HepG2 (cell line): ENCODE data around the gene TBXA2R. TPM values are rescaled to one million over a fixed set of nuclear protein-coding genes. Genes with fewer than 3 reads are reported as not detected.

Experiments used
- ATAC-seq: fragments of 200-7000 bp; cut with Tn5 transposase; 3 replicates; pipeline ENCODE4 v1.9.1; 2020; ENCODE audit warnings: mild to moderate bottlenecking, moderate library complexity
- BruUV-seq: library from RNA; stranded (reverse); fragments of 400-500 nt; replicated peaks from 2 replicates; lab custom pipeline; 2021; lab: Mats Ljungman, UMichigan
- CTCF ChIA-PET: fragments of 300-600 bp; formaldehyde crosslinking; extraction: SDS; loops from one replicate; lab custom pipeline; 2021; ENCODE audit warnings: low total read pairs, inconsistent platforms, low intra/inter-chr PET ratio; lab: Yijun Ruan, JAX
- POLR2A ChIA-PET: fragments of 350-600 bp; sonication (Branson Sonifier 250); formaldehyde crosslinking; loops from one replicate; lab custom pipeline; 2020; ENCODE audit warnings: antibody characterized with exemption, inconsistent platforms; lab: Yijun Ruan, JAX
- DNase-seq: peaks from one replicate; pipeline ENCODE4 v3.0.0-alpha.2; 2015; ENCODE audit warnings: low spot score
- FAIRE-seq: peaks from 3 replicates; lab custom pipeline; 2011; peaks lifted over from hg19 to GRCh38; lab: Jason Lieb, UNC
- H2AFZ ChIP-seq: one replicate; pipeline ENCODE4 v1.6.1; 2011; ENCODE audit warnings: low read length, inconsistent platforms
- H3K27ac ChIP-seq: fragments of 300-600 bp; 3 replicates; pipeline ENCODE4 v1.8.0; 2011; ENCODE audit warnings: mixed run types, mild to moderate bottlenecking, mixed read lengths, low read length, inconsistent platforms; ENCODE audit not compliant: insufficient read depth; ENCODE audit errors: extremely low read length
- H3K27me3 ChIP-seq, 2 experiments: fragments of 200-600 bp in 1 of 2; 2 replicates in 1 of 2; 3 replicates in 1 of 2; pipeline versions ENCODE4 v1.6.0 to v1.8.0; 2011; ENCODE audit warnings: low read length in 2 of 2, mild to moderate bottlenecking in 2 of 2, moderate library complexity in 2 of 2, inconsistent platforms in 1 of 2; ENCODE audit not compliant: insufficient read depth in 2 of 2, control insufficient read depth in 1 of 2
- H3K36me3 ChIP-seq, 2 experiments: fragments of 200-600 bp in 1 of 2; replicated peaks in 1 of 2; 2 replicates in 1 of 2; 3 replicates in 1 of 2; pipeline versions ENCODE4 v1.5.1 to v1.8.0; 2011; ENCODE audit warnings: low read length in 2 of 2, inconsistent platforms in 1 of 2; ENCODE audit not compliant: insufficient read depth in 2 of 2, control insufficient read depth in 1 of 2
- H3K4me1 ChIP-seq: 2 replicates; pipeline ENCODE4 v1.5.1; 2012; ENCODE audit warnings: low read length, inconsistent platforms; ENCODE audit not compliant: insufficient read depth
- H3K4me2 ChIP-seq: 2 replicates; pipeline ENCODE4 v1.6.0; 2011; ENCODE audit warnings: low read depth, low read length, inconsistent platforms
- H3K4me3 ChIP-seq, 3 experiments: fragments of 200-600 bp in 1 of 3; sonication (generic), shearing (Covaris generic) in 1 of 3; replicated peaks in 1 of 3; 2 replicates each; pipeline ENCODE4 v1.5.1; 2011 to 2016; ENCODE audit warnings: low read length in 3 of 3, inconsistent platforms in 2 of 3, low read depth in 2 of 3, mild to moderate bottlenecking in 2 of 3, control low read depth in 1 of 3, mixed read lengths in 1 of 3; ENCODE audit not compliant: insufficient read depth in 1 of 3
- H3K79me2 ChIP-seq: one replicate; pipeline ENCODE4 v1.6.1; 2011; ENCODE audit warnings: low read length, inconsistent platforms; ENCODE audit not compliant: insufficient read depth
- H3K9ac ChIP-seq: 2 replicates; pipeline ENCODE4 v1.6.0; 2011; ENCODE audit warnings: mild to moderate bottlenecking, low read depth, low read length, inconsistent platforms; ENCODE audit not compliant: insufficient read depth
- H3K9me3 ChIP-seq: 2 replicates; pipeline ENCODE4 v1.5.1; 2012; ENCODE audit warnings: mild to moderate bottlenecking, low read length
- H4K20me1 ChIP-seq: 2 replicates; pipeline ENCODE4 v1.6.0; 2011; ENCODE audit warnings: inconsistent platforms, mild to moderate bottlenecking, low read length, moderate library complexity; ENCODE audit not compliant: insufficient read depth
- BHLHE40 ChIP-seq: IDR thresholded peaks from 2 replicates; pipeline ENCODE4 v1.6.1; 2011; ENCODE audit warnings: low read length, improper control_type of control experiment
- KDM1A ChIP-seq: IDR thresholded peaks from 2 replicates; pipeline ENCODE4 v1.6.1; 2016; ENCODE audit warnings: missing compliant biosample characterization
- ZFP36 ChIP-seq: fragments of 150-350 bp; IDR thresholded peaks from 2 replicates; pipeline ENCODE4 v1.6.1; 2018; ENCODE audit warnings: borderline replicate concordance, low read length, low read depth; ENCODE audit not compliant: partially characterized antibody
- ZMYM3 ChIP-seq: sonication (generic); formaldehyde crosslinking; IDR thresholded peaks from 2 replicates; pipeline ENCODE4 v1.5.1; 2020; ENCODE audit warnings: mild to moderate bottlenecking, missing genetic modification reagents
- ZNF33A ChIP-seq: sonication (generic); formaldehyde crosslinking; IDR thresholded peaks from 2 replicates; pipeline ENCODE4 v1.5.1; 2020; ENCODE audit warnings: missing genetic modification reagents, mild to moderate bottlenecking, moderate library complexity, borderline replicate concordance
- WGBS: methylation state at CpG from one replicate; pipeline ENCODE4 v1.1.6; 2017; ENCODE audit warnings: low lambda C conversion rate; 5-methylcytosine and 5-hydroxymethylcytosine counted together
- in situ Hi-C: cut with HindIII; loops from 2 replicates; pipeline ENCODE4 v1.10.0; 2017; ENCODE audit warnings: low pct_unique_long_range_greater_than_20kb; ENCODE audit not compliant: extremely low pct_ligation_motif_present
- intact Hi-C: fragments of 100-400 bp; cut with micrococcal nuclease; formaldehyde crosslinking; loops from one replicate; pipeline ENCODE4 v1.10.0; 2022; ENCODE audit not compliant: unreplicated experiment
- polyA plus RNA-seq, 8 experiments: library from polyadenylated mRNA; depleted of rRNA in 3 of 8; stranded (reverse) in 7 of 8; unstranded in 1 of 8; fragments of >200 nt; fragmentation: Illumina TruSeq in 4 of 8; extraction: Trizol in 4 of 8; gene quantifications; 2 replicates each; pipeline versions ENCODE4 v1.2.1 to v1.2.3, GENCODE V29; 2011 to 2016; ENCODE audit warnings: low read depth in 4 of 8, missing spikeins in 1 of 8, mixed read lengths in 1 of 8; ENCODE audit not compliant: insufficient read depth in 1 of 8
- total RNA-seq, 5 experiments: library from RNA; depleted of rRNA; stranded (reverse); fragments of >200 nt; fragmentation: Illumina TruSeq; extraction: Trizol; gene quantifications; 2 replicates each; pipeline ENCODE4 v1.2.3, GENCODE V29; 2016; ENCODE audit warnings: low read depth in 1 of 5
- TF ChIP-seq, protein P1 (sequence below): fragments of 450-650 bp; IDR thresholded peaks from 2 replicates; pipeline ENCODE4 v1.6.1; 2017
- TF ChIP-seq, protein P2 (sequence below): sonication (generic); formaldehyde crosslinking; IDR thresholded peaks from 2 replicates; pipeline ENCODE4 v1.5.0; 2020; ENCODE audit warnings: mild to moderate bottlenecking, missing genetic modification reagents

The TBXA2R gene
- total and polyA plus RNA-seq, 2 of the 13 experiments (the other 11 are each of a cell fraction or from before 2014, with no cell fraction given), result 0.09 TPM; not detected in 1

DNA sequence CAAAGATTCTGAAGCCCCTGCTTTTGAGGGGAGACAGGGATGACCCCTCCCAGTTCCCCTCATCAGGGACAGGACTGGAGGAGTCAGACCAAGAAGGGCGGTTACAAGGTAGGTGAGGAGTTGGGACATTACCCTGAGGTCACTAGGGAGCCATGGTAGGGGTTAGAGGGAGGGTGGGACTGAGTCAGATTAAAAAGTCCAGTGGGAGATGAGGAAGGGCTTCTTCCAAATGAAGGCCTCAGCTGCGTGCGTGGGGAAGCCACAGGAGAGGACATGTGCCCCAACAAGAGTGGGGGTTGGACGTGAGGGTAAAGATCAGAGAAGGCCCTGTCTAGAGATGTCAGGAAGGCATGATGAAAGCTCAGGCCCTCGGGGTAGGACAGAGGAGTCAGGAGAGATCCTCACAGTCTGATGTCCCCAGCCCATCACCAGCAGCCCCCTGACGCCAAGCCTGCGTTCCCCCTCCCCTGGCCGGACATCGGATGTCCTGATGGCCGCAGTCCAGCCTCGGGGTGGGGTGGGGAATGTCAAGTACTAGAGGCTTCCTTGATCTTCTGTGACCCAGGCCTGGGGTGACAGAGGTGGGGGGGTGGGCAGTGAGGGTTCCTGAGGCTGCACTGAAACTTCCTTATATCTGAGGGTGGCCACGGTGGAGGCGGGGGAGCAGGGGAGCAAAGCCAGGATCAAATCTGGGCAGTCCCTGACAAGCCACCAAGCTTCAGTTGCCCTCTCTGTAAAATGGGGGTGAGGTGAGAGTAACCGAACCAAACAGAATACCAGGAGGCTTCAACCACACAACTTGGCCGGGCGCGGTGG is 42.8 kb downstream of the TBXA2R start:
- no peaks in the 10 kb centered on the region for H3K9me3 ChIP-seq
- ChIA-PET CTCF (no interaction called here), POLR2A (interaction anchor here (1.2 kb wide), 1 partner anchor 10 kb away, joined by 3 read pairs; no protein-coding TSS in a partner anchor)
- H3K79me2 ChIP-seq, result no peaks in the 10 kb centered on the region
- ATAC-seq, result peak; percentile 34; the same call in 2 of the 3 replicates
- H3K4me2 ChIP-seq, result 0 out of 2 replicates have a peak overlapping the region, but pooled peaks have one; percentile 3
- H3K4me3 ChIP-seq, result no peak overlapping the region; a peak in 1 of 6 replicates
- BruUV-seq, result no TSS peak
- H3K27ac ChIP-seq, result no peak overlapping the region
- no peak for FAIRE-seq
- H3K27me3 ChIP-seq, result peaks cover 0 to 1% of the 10 kb centered on the region in 2 experiments; a peak in 2 of 5 replicates
- in situ Hi-C loops, result no loop called here
- H2AFZ ChIP-seq, result no peak overlapping the region
- no peak overlapping the region for H3K9ac ChIP-seq
- 51% methylated on average over 11 of the region's 17 CpGs for WGBS
- TF ChIP-seq ZMYM3 (peak; percentile 89), BHLHE40 (0 out of 2 replicates have a peak, but pooled peaks have one; percentile 3), ZNF33A (no peak), ZFP36 (peak; percentile 63), KDM1A (CRISPR knock-in tag) (peak; percentile 16; the same call in 1 of the 2 replicates)
- TF ChIP-seq, protein P1, sequence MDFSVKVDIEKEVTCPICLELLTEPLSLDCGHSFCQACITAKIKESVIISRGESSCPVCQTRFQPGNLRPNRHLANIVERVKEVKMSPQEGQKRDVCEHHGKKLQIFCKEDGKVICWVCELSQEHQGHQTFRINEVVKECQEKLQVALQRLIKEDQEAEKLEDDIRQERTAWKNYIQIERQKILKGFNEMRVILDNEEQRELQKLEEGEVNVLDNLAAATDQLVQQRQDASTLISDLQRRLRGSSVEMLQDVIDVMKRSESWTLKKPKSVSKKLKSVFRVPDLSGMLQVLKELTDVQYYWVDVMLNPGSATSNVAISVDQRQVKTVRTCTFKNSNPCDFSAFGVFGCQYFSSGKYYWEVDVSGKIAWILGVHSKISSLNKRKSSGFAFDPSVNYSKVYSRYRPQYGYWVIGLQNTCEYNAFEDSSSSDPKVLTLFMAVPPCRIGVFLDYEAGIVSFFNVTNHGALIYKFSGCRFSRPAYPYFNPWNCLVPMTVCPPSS, result no peak
- TF ChIP-seq, protein P2, sequence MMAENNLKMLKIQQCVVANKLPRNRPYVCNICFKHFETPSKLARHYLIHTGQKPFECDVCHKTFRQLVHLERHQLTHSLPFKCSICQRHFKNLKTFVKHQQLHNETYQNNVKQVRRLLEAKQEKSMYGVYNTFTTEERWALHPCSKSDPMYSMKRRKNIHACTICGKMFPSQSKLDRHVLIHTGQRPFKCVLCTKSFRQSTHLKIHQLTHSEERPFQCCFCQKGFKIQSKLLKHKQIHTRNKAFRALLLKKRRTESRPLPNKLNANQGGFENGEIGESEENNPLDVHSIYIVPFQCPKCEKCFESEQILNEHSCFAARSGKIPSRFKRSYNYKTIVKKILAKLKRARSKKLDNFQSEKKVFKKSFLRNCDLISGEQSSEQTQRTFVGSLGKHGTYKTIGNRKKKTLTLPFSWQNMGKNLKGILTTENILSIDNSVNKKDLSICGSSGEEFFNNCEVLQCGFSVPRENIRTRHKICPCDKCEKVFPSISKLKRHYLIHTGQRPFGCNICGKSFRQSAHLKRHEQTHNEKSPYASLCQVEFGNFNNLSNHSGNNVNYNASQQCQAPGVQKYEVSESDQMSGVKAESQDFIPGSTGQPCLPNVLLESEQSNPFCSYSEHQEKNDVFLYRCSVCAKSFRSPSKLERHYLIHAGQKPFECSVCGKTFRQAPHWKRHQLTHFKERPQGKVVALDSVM (CRISPR knock-in tag), result peak; percentile 5; the same call in 1 of the 2 replicates
- TF ChIP-seq, all 625 proteins: peak for 5
- peaks cover 37% of the 10 kb centered on the region for H3K4me1 ChIP-seq
- no peaks in the 10 kb centered on the region for H3K36me3 ChIP-seq
- H4K20me1 ChIP-seq, result no peaks in the 10 kb centered on the region
- intact Hi-C loops, result no loop called here
- no peak for DNase-seq
